Measurements from ENCODE around the gene RNF208.

GRCh38 chr9:137266585-137267453 lies 44.8 kb upstream of the RNF208 start:
- TF ChIP-seq CTCF (IDR thresholded peaks at IDR 0.05; ENCODE audit: insufficient read depth, low read length, poor library complexity, severe bottlenecking) (no peak), EZH2phosphoT487 (conservative IDR thresholded peaks at IDR 0.05; ENCODE audit: low read length) (no peak)
